ENCODE data around the gene RHBDF2.
"Not testable (repeated sequence)": the region's sequence is repeated elsewhere in the genome, so short reads cannot be mapped to it uniquely, and the experiment has no call there.

RHBDF2 gene

GRCh38 chr17:76537578-76538280 lies 36.5 kb upstream of the RHBDF2 start, which contains the start of gene CYGB:
TSS of gene CYGB (minus strand) at chr17:76537709. CDS start at chr17:76537542, 167 bp downstream.
- Histone ChIP-seq H3K27me3 (ENCODE audit: control insufficient read depth, insufficient read depth, low read length) (peaks cover 46% of the 10 kb centered on the region), H3K9ac (ENCODE audit: low read length) (peak within 1 kb of the TSS; percentile 46), H3K36me3 (ENCODE audit: control insufficient read depth, insufficient read depth, low read length) (no peaks in the 10 kb centered on the region), H3K27ac (ENCODE audit: low read depth, low read length) (no peak within 1 kb of the TSS), H3K9me3 (ENCODE audit: control insufficient read depth, insufficient read depth, low read depth, low read length) (no peaks in the 10 kb centered on the region), H3K4me3 (ENCODE audit: low read depth, low read length) (peak within 1 kb of the TSS; percentile 67), H3K4me1 (ENCODE audit: control insufficient read depth, insufficient read depth, low read length) (peaks cover 31% of the 10 kb centered on the region)

- Histone ChIP-seq H3K27ac (ENCODE audit: low read depth, low read length) (no peak overlapping the region), H3K36me3 (ENCODE audit: control insufficient read depth, insufficient read depth, low read length) (no peaks in the 10 kb centered on the region), H3K4me3 (ENCODE audit: low read depth, low read length) (peak overlapping the region; percentile 67), H3K9me3 (ENCODE audit: control insufficient read depth, insufficient read depth, low read depth, low read length) (no peaks in the 10 kb centered on the region), H3K4me1 (ENCODE audit: control insufficient read depth, insufficient read depth, low read length) (peaks cover 31% of the 10 kb centered on the region), H3K27me3 (ENCODE audit: control insufficient read depth, insufficient read depth, low read length) (peaks cover 46% of the 10 kb centered on the region), H3K9ac (ENCODE audit: low read length) (peak overlapping the region; percentile 27)
These were observed 36.0 kb upstream of the RHBDF2 start for GRCh38 chr17:76537288-76537577.

- no peaks in the 10 kb centered on the region for H3K9me3 ChIP-seq (ENCODE audit: control insufficient read depth, insufficient read depth, low read depth, low read length)
- no peak overlapping the region for H3K27ac ChIP-seq (ENCODE audit: low read depth, low read length)
- H3K9ac ChIP-seq (ENCODE audit: low read length): peak overlapping the region; percentile 27
- peak overlapping the region; percentile 67 for H3K4me3 ChIP-seq (ENCODE audit: low read depth, low read length)
- H3K36me3 ChIP-seq (ENCODE audit: control insufficient read depth, insufficient read depth, low read length): no peaks in the 10 kb centered on the region
- peaks cover 31% of the 10 kb centered on the region for H3K4me1 ChIP-seq (ENCODE audit: control insufficient read depth, insufficient read depth, low read length)
- H3K27me3 ChIP-seq (ENCODE audit: control insufficient read depth, insufficient read depth, low read length): peaks cover 46% of the 10 kb centered on the region
These were observed 35.5 kb upstream of the RHBDF2 start for GRCh38 chr17:76536511-76537287.

- Histone ChIP-seq H3K9ac (ENCODE audit: low read length) (no peak overlapping the region), H3K9me3 (ENCODE audit: control insufficient read depth, insufficient read depth, low read depth, low read length) (no peaks in the 10 kb centered on the region), H3K36me3 (ENCODE audit: control insufficient read depth, insufficient read depth, low read length) (no peaks in the 10 kb centered on the region), H3K27me3 (ENCODE audit: control insufficient read depth, insufficient read depth, low read length) (peaks cover 46% of the 10 kb centered on the region), H3K4me3 (ENCODE audit: low read depth, low read length) (no peak overlapping the region), H3K27ac (ENCODE audit: low read depth, low read length) (no peak overlapping the region), H3K4me1 (ENCODE audit: control insufficient read depth, insufficient read depth, low read length) (peaks cover 31% of the 10 kb centered on the region)
These were observed 34.7 kb upstream of the RHBDF2 start for GRCh38 chr17:76535788-76536510.

GRCh38 chr17:76534831-76535732 lies 33.9 kb upstream of the RHBDF2 start:
- H3K36me3 ChIP-seq (ENCODE audit: control insufficient read depth, insufficient read depth, low read length): no peaks in the 10 kb centered on the region
- peaks cover 33% of the 10 kb centered on the region for H3K4me1 ChIP-seq (ENCODE audit: control insufficient read depth, insufficient read depth, low read length)
- H3K27me3 ChIP-seq (ENCODE audit: control insufficient read depth, insufficient read depth, low read length): peaks cover 46% of the 10 kb centered on the region
- no peaks in the 10 kb centered on the region for H3K9me3 ChIP-seq (ENCODE audit: control insufficient read depth, insufficient read depth, low read depth, low read length)
- no peak overlapping the region for H3K4me3 ChIP-seq (ENCODE audit: low read depth, low read length)
- H3K9ac ChIP-seq (ENCODE audit: low read length): no peak overlapping the region
- no peak overlapping the region for H3K27ac ChIP-seq (ENCODE audit: low read depth, low read length)

GRCh38 chr17:76533640-76534359 lies 32.6 kb upstream of the RHBDF2 start:
- H3K4me1 ChIP-seq (ENCODE audit: control insufficient read depth, insufficient read depth, low read length): peaks cover 43% of the 10 kb centered on the region
- H3K36me3 ChIP-seq (ENCODE audit: control insufficient read depth, insufficient read depth, low read length); H3K9ac ChIP-seq (ENCODE audit: low read length); H3K4me3 ChIP-seq (ENCODE audit: low read depth, low read length); H3K9me3 ChIP-seq (ENCODE audit: control insufficient read depth, insufficient read depth, low read depth, low read length); H3K27ac ChIP-seq (ENCODE audit: low read depth, low read length): not testable (repeated sequence)
- peaks cover 34% of the 10 kb centered on the region for H3K27me3 ChIP-seq (ENCODE audit: control insufficient read depth, insufficient read depth, low read length)

GRCh38 chr17:76532072-76532651 lies 30.9 kb upstream of the RHBDF2 start:
- no peak overlapping the region for H3K9ac ChIP-seq (ENCODE audit: low read length)
- no peak overlapping the region for H3K4me3 ChIP-seq (ENCODE audit: low read depth, low read length)
- H3K27ac ChIP-seq (ENCODE audit: low read depth, low read length): no peak overlapping the region
- H3K9me3 ChIP-seq (ENCODE audit: control insufficient read depth, insufficient read depth, low read depth, low read length): no peaks in the 10 kb centered on the region
- no peaks in the 10 kb centered on the region for H3K36me3 ChIP-seq (ENCODE audit: control insufficient read depth, insufficient read depth, low read length)
- peaks cover 19% of the 10 kb centered on the region for H3K27me3 ChIP-seq (ENCODE audit: control insufficient read depth, insufficient read depth, low read length)
- H3K4me1 ChIP-seq (ENCODE audit: control insufficient read depth, insufficient read depth, low read length): peaks cover 51% of the 10 kb centered on the region

GRCh38 chr17:76531486-76532038 lies 30.3 kb upstream of the RHBDF2 start:
- Histone ChIP-seq H3K4me3 (ENCODE audit: low read depth, low read length) (no peak overlapping the region), H3K9ac (ENCODE audit: low read length) (no peak overlapping the region), H3K27me3 (ENCODE audit: control insufficient read depth, insufficient read depth, low read length) (peaks cover 13% of the 10 kb centered on the region), H3K36me3 (ENCODE audit: control insufficient read depth, insufficient read depth, low read length) (no peaks in the 10 kb centered on the region), H3K9me3 (ENCODE audit: control insufficient read depth, insufficient read depth, low read depth, low read length) (no peaks in the 10 kb centered on the region), H3K27ac (ENCODE audit: low read depth, low read length) (no peak overlapping the region), H3K4me1 (ENCODE audit: control insufficient read depth, insufficient read depth, low read length) (peaks cover 52% of the 10 kb centered on the region)

GRCh38 chr17:76530811-76531485 lies 29.7 kb upstream of the RHBDF2 start:
- no peak overlapping the region for H3K4me3 ChIP-seq (ENCODE audit: low read depth, low read length)
- no peaks in the 10 kb centered on the region for H3K36me3 ChIP-seq (ENCODE audit: control insufficient read depth, insufficient read depth, low read length)
- H3K9ac ChIP-seq (ENCODE audit: low read length): no peak overlapping the region
- H3K27me3 ChIP-seq (ENCODE audit: control insufficient read depth, insufficient read depth, low read length): peaks cover 6% of the 10 kb centered on the region
- H3K9me3 ChIP-seq (ENCODE audit: control insufficient read depth, insufficient read depth, low read depth, low read length): no peaks in the 10 kb centered on the region
- H3K4me1 ChIP-seq (ENCODE audit: control insufficient read depth, insufficient read depth, low read length): peaks cover 52% of the 10 kb centered on the region
- H3K27ac ChIP-seq (ENCODE audit: low read depth, low read length): no peak overlapping the region

Measured in HUES6 (cell line).